ENCODE measurements around the gene ZNF362.
A peak's percentile ranks its signal among the peaks of the same experiment; 100 is the strongest.

The ZNF362 gene

GRCh38 chr1:33331444-33332356 lies 75.4 kb downstream of the ZNF362 start:
- DNase-seq: peak in 2 of 42 donors; percentile 15 to 41
- intact Hi-C loops (cut with DNase I): no loop called here

- DNase-seq: no peak
- intact Hi-C loops (cut with DNase I): no loop called here
These were observed 76.1 kb downstream of the ZNF362 start for GRCh38 chr1:33332357-33332789.

- intact Hi-C loops (cut with DNase I): no loop called here
- DNase-seq: peak in 7 of 42 donors; percentile 32 to 69 (median 54)
These were observed 76.6 kb downstream of the ZNF362 start for GRCh38 chr1:33332881-33333280.

- peak in 4 of 42 donors; percentile 30 to 51 (median 42) for DNase-seq
- intact Hi-C loops (cut with DNase I): no loop called here
These were observed 77.8 kb downstream of the ZNF362 start for GRCh38 chr1:33334081-33334552.

- peak in 1 of 42 donors; percentile 28 for DNase-seq
- intact Hi-C loops (cut with DNase I): no loop called here
These were observed 78.7 kb downstream of the ZNF362 start for GRCh38 chr1:33335020-33335419.

- intact Hi-C loops (cut with DNase I): no loop called here
- DNase-seq: peak in 2 of 42 donors; percentile 16 to 18
These were observed 80.3 kb downstream of the ZNF362 start for GRCh38 chr1:33336580-33336979.

- intact Hi-C loops (cut with DNase I): no loop called here
- DNase-seq: peak in 1 of 42 donors; percentile 18
These were observed 81.1 kb downstream of the ZNF362 start for GRCh38 chr1:33337441-33337840.

- DNase-seq: peak in 1 of 42 donors; percentile 10
- intact Hi-C loops (cut with DNase I): no loop called here
These were observed 81.8 kb downstream of the ZNF362 start for GRCh38 chr1:33338048-33338439.

- peak in 11 of 42 donors; percentile 34 to 75 (median 46) for DNase-seq
- intact Hi-C loops (cut with DNase I): no loop called here
These were observed 82.3 kb downstream of the ZNF362 start for GRCh38 chr1:33338440-33339211.

- intact Hi-C loops (cut with DNase I): no loop called here
- peak in 19 of 42 donors; percentile 39 to 79 (median 55) for DNase-seq
These were observed 83.1 kb downstream of the ZNF362 start for GRCh38 chr1:33339413-33339812.

- intact Hi-C loops (cut with DNase I): no loop called here
- peak in 3 of 42 donors; percentile 21 to 47 (median 45) for DNase-seq
These were observed 84.9 kb downstream of the ZNF362 start for GRCh38 chr1:33341190-33341589.

GRCh38 chr1:33342041-33342723 lies 85.9 kb downstream of the ZNF362 start:
- intact Hi-C loops (cut with DNase I): no loop called here
- peak in 41 of 42 donors; percentile 35 to 92 (median 73) for DNase-seq

- intact Hi-C loops (cut with DNase I): no loop called here
- peak in 1 of 42 donors; percentile 11 for DNase-seq
These were observed 87.2 kb downstream of the ZNF362 start for GRCh38 chr1:33343539-33343938.

GRCh38 chr1:33344896-33345560 lies 88.7 kb downstream of the ZNF362 start:
- intact Hi-C loops (cut with DNase I): loop anchor here (5.0 kb wide), 1 partner anchor 87 kb away; the partner anchor contains the start of gene PHC2
- DNase-seq: no peak

- intact Hi-C loops (cut with DNase I): loop anchor here (5.0 kb wide), 1 partner anchor 86 kb away; the partner anchor contains the start of gene PHC2
- peak in 1 of 42 donors; percentile 9 for DNase-seq
These were observed 90.2 kb downstream of the ZNF362 start for GRCh38 chr1:33346533-33346926.

- DNase-seq: peak in 2 of 42 donors; percentile 29
- intact Hi-C loops (cut with DNase I): loop anchor here (5.0 kb wide), 1 partner anchor 85 kb away; the partner anchor contains the start of gene PHC2
These were observed 90.8 kb downstream of the ZNF362 start for GRCh38 chr1:33346927-33347649.

GRCh38 chr1:33347650-33347992 lies 91.3 kb downstream of the ZNF362 start:
- peak in 2 of 42 donors; percentile 36 to 69 for DNase-seq
- intact Hi-C loops (cut with DNase I): loop anchor here (5.0 kb wide), 1 partner anchor 85 kb away; the partner anchor contains the start of gene PHC2
